GM19043 (cell line): Measurements from ENCODE around the gene HACD2.
"Not testable (repeated sequence)": the region's sequence is repeated elsewhere in the genome, so short reads cannot be mapped to it uniquely, and the experiment has no call there.

Source experiments
- ATAC-seq: cut with Tn5 transposase; IDR thresholded peaks from one replicate; pipeline ENCODE4 v1.9.1; 2021; ENCODE audit warnings: low read depth; ENCODE audit not compliant: unreplicated experiment

The HACD2 gene

DNA sequence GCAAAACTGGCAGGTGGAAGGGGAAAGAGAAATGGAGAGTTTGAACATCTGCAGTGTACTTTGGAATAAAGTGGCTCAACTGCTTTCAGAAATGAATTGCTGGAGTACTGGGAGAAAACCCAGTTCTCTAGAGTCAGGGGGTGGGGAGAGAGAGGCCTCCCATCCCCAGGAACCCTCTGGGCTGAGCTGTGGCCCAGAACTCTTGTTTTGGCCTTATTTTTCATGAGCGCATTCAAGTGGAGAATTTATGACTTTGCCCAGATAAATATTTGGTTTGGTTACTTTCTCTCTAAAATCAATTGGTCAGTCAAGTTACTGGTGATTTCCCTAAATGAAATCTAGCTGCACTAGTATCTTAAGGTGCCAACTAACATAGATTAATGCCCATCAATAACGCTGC is 28.7 kb upstream of the HACD2 start:
- ATAC-seq, result no peak

GRCh38 chr3:123611674-123612073 is 26.8 kb upstream of the HACD2 start:
- ATAC-seq, result not testable (repeated sequence)

- ATAC-seq, result no peak
Observed at GRCh38 chr3:123611082-123611481, 26.2 kb upstream of the HACD2 start.

GRCh38 chr3:123610331-123610730 is 25.5 kb upstream of the HACD2 start:
- ATAC-seq, result peak; percentile 72

DNA sequence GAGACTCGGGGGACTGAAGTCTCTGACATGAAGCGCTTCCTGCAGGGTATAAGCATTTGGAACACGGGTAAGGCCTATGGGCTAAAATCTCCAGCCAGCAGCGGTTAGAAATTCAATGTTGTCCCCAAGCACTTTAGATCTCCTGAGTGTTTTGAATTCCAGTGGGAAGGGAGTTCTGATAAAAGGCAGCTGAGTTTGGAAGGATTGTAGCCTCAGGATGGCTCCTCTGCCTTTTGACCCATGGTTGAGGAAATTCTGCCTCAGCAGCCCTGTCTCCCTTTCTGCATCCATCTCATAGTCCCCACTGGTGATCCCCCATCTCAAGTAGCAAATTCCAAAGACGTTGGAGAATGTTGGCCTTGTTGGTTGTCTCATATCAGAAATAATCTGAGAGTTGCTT is 24.2 kb upstream of the HACD2 start:
- no peak for ATAC-seq

DNA sequence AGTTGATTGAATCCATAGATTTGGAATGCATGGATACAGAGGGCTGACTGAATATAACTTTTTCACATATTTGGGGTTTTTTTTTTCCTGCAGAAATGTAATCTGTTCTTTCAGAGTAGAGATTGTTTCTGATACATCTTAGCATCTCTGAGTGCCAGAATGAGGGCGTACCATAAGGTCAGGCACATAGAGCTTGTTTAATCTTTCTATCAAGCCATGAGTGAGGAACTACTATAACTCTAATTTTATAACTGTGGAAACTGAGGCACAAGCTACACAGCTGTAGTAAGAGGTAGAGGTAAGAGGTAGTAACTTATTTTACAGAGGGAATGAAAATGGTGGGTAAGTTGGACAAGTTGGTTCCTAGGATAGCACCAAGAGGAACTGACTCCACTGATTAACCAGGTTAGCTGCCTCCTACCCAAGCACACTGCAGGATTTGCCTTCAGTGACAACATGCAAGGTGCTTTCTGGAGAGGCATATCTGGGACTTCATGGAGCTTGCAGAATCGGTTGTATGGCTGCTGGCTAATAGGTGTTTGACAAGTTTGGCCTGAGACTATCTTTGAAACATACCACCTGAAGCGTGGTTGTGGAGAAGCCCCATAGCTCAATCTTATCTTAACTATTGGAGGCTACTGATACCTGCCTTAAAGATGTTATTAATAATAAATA is 23.5 kb upstream of the HACD2 start:
- ATAC-seq, result no peak

GRCh38 chr3:123606527-123606926 is 21.7 kb upstream of the HACD2 start:
- ATAC-seq, result no peak

DNA sequence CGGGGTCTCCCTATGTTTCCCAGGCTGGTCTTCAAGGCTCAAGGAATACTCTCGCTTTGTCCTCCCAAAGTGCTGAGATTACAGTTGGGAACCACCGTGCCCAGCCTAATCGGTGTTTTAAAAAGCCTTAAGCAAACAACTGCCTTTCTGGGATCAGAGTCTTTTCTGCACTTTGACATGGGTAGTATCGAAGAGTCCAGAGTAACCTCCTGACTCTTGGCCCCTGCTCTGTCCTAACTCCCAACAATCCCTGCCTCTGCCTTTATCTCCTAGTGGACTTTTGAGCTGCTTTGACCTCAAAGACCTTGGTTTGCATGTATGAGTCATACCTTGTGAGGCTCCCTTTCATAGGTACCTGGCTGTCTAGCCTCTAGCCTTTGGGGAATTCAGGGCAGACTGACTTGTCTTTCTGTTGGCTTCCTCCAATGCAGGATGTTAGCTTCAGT is 21.0 kb upstream of the HACD2 start:
- ATAC-seq, result no peak

DNA sequence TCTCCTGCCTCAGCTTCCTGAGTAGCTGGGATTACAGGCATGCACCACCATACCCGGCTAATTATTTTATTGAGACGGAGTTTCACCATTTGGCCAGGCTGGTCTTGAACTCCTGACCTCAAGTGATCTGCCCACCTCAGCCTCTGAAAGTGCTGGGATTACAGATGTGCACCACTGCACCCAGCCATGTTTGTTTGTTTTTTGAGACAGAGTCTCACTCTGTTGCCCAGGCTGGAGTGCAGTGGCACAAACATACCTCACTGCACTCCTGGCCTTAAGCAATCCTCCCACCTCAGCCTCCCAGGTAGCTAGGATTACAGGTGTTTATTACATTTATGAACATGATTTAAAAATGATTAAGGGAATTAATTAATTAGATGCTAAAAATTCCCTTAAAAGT is 18.3 kb upstream of the HACD2 start:
- not testable (repeated sequence) for ATAC-seq

GRCh38 chr3:123602325-123602724 is 17.5 kb upstream of the HACD2 start:
- no peak for ATAC-seq

- not testable (repeated sequence) for ATAC-seq
Observed at GRCh38 chr3:123600863-123601262, 16.0 kb upstream of the HACD2 start.

- ATAC-seq, result no peak
Observed at GRCh38 chr3:123597561-123597960, 12.7 kb upstream of the HACD2 start.

GRCh38 chr3:123595396-123596180 is 10.7 kb upstream of the HACD2 start:
- no peak for ATAC-seq

DNA sequence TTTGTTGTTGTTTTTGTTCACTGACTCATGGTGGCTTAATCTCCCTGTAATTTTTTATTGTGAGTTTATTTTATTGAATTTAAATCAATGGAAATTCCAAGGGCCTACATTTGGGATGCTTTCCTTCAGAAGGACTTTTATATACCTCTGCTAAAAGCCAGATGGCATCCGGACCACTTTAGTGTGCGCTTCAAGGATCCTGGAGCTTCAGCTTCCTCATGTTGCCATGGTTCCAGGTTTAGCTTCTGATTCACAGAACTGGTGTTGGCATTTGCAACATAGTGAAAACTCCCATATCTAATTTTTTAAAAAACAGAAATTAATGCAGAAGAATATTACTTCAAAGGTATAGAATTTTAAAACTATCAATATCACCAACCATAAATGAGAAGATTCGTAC is 8.5 kb upstream of the HACD2 start:
- ATAC-seq, result no peak

DNA sequence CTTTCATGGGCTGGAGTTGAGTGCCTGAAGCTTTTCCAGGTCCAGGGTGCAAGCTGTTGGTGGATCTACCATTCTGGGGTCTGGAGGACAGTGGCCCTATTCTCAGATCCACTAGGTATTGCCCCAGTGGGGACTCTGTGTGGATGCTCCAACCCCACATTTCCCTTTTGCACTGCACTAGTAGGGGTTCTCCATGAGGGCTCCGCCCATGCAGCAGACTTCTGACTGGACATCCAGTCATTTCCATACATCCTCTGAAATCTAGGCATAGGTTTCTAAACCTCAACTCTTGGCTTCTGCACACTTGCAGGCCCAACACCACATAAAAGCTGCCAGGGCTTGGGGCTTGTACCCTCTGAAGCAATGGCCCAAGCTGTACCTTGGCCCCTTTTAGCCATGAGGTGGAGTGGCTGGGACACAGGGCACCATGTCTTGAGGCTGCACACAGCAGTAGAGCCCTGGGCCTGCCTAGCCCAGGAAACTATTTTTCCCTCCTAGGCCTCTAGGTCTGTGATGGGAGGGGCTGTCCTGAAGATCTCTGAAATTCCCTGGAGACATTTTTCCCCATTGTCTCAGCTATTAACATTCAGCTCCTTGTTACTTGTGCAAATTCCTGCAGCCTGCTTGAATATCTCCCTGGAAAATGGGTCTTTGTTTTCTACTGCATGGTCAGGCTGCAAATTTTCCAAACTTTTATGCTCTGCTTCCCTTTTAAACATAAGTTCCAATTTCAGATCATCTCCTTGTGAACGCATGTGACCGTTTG is 6.0 kb upstream of the HACD2 start:
- no peak for ATAC-seq

DNA sequence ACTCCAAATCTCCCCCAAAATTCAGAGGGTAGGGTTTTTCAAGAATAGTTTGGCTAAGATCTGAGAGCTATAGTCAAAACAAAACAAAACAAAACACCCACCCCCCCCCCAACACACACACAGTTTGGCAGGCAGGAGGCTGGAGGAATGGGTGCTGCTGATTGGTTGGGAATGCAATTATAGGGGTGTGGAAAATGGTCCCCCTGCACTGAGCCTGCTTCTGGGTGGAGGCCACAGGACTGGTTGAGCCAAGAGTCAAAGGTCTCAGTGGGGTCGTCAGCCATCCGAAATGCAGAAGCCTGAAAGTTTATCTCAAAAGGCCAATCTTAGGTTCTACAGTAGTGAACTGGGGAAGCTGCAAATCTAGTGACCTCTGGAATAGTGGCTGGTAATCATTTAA is 2.5 kb upstream of the HACD2 start:
- ATAC-seq, result no peak

DNA sequence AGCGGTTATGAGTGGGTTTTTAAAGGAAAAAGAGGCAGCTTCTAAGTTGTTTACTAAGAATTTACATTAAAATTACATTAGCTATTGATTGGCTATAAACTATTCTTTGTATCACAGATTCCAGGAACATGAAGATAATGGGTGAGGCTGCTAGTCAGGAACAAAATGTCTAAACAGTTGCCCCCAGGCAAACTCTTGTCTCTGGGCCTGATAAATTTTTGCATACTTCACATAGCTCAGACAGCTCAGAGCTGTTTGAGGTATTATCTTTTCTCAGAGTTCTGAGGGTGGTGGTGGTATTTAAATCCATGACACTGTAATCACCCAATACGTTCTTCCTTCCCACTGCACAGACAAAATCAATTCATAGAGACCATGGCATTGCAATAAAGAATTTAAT is 2.1 kb upstream of the HACD2 start:
- no peak for ATAC-seq

- ATAC-seq, result no peak
Observed at GRCh38 chr3:123586131-123586530, 1.3 kb upstream of the HACD2 start.

- peak; percentile 14 for ATAC-seq
Observed at GRCh38 chr3:123584284-123584987, 417 bp downstream of the HACD2 start.

GRCh38 chr3:123583561-123583960 is 1.3 kb downstream of the HACD2 start:
- no peak for ATAC-seq

- no peak for ATAC-seq
Observed at GRCh38 chr3:123582315-123582714, 2.5 kb downstream of the HACD2 start.
